HG02798 (cell line): ENCODE results near the gene UBA5.

Source experiments
- ATAC-seq: cut with Tn5 transposase; IDR thresholded peaks from one replicate; pipeline ENCODE4 v1.9.1; 2021; ENCODE audit warnings: mild to moderate bottlenecking; ENCODE audit not compliant: unreplicated experiment, poor library complexity

UBA5 gene

DNA sequence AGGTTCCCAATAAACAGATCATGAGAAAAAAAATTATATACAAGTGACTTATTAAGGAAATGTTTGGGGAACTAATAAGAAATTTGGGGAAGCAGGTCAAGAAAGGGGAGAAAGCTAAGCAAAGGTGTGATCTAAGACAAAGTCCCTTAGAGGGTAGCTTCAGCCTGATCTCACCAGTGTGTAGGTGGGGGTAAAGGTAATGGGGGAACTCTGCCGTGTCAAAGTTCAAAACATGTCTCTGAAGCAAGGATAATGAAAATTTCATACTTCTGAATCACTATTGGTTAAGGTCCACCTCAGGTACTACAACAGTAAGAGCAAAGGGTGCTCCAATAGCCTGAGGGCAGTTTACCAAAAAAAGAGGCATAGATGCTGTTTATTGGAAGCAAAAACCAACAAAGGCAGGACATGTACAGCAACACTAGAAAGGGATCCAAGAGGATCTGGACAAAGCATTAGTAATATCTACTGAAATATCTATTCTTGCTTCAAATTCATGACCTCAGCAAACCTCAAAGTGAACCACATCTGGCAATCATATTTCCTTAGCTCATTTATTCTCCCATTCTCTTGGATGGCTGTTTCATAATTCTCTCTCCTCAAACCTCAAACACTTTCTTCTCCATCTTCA is 7.4 kb upstream of the UBA5 start:
- no peak for ATAC-seq

DNA sequence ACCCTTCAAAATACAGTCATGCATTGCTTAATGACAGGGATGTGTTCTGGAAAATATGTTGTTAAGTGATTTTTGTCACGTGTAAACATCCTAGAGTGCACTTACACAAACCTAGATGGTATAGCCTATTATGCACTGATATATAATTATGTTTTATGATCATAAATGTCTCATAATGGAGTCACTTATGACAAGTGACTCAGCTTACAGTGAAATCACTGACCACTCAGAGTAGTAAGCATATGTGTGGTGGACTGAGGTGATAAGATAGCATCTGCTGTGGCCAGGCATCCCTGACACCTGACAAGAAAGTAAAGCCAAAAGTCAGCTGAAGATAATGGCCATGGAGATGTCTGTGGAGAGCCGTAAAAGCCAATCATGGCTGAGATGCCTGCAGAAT is 5.9 kb upstream of the UBA5 start:
- no peak for ATAC-seq

- ATAC-seq: no peak
These were observed 5.4 kb upstream of the UBA5 start for GRCh38 chr3:132654721-132655120.

DNA sequence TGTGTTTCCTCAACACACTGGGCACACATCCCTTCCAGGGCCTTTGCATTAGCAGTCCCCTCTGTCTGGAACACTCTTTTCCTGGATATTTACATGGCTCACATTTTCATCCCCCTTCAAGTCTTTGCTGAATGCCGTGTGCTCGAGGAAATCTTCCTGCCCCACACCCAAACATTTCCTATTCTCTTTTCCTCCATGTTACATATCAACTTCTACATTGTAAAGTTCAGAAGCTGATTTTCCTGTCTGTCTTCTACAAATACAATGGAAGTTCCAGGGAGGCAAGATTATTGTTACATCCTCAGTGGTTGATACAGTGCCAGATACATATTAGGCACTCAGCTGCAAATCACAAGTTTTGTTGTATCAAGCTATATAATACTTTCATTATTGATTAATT is 4.7 kb upstream of the UBA5 start:
- ATAC-seq: no peak

DNA sequence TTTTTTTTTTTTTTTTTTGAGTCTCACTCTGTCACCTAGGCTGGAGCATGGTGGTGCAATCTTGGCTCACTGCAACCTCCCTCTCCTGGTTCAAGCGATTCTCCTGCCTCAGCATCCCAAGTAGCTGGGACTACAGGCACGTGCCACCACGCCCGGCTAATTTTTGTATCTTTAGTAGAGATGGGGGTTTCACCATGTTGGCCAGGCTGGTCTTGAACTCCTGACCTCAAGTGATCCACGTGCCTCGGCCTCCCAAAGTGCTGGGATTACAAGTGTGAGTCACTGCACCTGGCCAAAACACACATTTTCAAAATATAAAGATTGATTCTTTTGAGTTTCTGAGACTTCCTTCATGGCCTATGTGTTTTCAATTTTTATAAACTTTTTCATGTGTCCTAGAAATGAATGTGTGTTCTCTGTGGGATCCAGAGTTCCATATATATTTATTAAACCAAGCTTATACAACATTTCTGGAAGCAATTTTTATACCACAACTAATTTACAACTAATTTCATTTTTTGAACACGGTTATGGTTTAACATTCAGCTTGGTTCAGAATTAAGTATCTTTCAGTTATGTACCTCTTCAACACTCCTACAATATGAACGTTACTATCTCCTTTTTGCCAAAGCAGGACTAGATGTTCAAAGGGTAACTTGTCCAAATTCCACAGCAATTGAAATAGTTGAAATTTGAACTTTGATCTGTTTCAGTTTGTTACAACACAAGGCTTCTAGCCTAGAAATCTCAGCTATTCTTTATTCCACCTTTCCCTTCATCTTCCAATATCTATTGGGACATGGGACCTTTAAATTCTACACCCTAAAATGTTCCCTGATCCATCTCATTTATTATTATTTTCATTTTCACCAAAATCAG is 2.0 kb upstream of the UBA5 start:
- no peak for ATAC-seq

GRCh38 chr3:132659000-132659364 is 1.1 kb upstream of the UBA5 start:
- no peak for ATAC-seq

GRCh38 chr3:132659365-132660051 is 621 bp upstream of the UBA5 start, which contains the start of gene ACAD11:
ACAD11 (minus strand) TSS chr3:132659809; CDS start chr3:132659751, 58 bp downstream.
- ATAC-seq: peak; percentile 62

DNA sequence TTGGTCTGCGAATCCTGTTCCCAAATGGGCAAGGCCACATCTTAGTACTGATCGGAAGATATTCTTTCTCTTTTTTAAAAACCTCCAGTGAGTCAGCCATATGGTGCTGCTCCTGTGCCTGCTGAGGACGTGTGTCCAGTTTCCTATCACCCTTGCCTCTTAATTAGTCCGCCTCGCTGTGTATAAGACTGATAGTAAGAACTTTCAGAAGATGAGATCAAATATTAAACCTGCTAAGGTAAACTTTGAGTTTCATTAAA is 612 bp downstream of the UBA5 start:
- no peak for ATAC-seq

DNA sequence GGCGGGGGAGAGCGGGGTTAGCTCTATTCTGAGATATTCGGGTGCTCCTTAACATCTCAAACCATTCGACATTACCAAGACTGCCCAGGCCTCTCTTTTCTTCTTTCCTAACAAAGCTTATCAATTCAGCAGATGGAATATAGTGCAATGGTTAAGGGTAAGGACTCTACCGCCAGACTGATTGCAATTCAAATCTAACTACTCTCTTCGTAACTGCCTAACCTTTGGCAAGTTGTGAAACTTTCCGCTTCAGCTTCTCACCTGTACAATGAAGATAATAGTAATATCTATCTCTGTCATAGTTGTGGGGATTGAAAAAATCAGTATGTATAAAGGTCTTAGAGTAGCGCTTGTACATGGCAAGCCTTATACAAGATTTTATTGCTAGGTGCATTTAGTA is 972 bp downstream of the UBA5 start:
- ATAC-seq: no peak

GRCh38 chr3:132662212-132662611 is 2.1 kb downstream of the UBA5 start:
- ATAC-seq: no peak

GRCh38 chr3:132665230-132665745 is 5.2 kb downstream of the UBA5 start:
- no peak for ATAC-seq

GRCh38 chr3:132669256-132669777 is 9.2 kb downstream of the UBA5 start:
- ATAC-seq: no peak

DNA sequence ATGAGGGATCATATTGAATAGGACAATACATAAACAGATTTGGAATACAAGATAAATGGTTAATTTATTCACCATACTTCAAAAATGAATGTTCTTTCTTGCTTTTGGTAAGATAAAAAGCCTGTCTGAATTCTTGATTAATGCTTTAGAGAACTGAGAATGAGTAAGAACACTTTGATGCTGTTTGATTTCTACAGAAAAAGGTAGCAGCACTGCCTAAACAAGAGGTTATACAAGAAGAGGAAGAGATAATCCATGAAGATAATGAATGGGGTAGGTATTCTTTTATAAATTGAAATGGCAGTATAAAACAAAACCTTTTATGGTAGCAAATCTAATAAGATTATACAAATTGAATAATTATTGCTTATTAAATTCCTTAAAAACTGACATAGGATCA is 15.3 kb downstream of the UBA5 start:
- ATAC-seq: no peak

GRCh38 chr3:132679911-132680310 is 19.8 kb downstream of the UBA5 start:
- no peak for ATAC-seq

- no peak for ATAC-seq
These were observed 21.3 kb downstream of the UBA5 start for GRCh38 chr3:132681421-132681820.

DNA sequence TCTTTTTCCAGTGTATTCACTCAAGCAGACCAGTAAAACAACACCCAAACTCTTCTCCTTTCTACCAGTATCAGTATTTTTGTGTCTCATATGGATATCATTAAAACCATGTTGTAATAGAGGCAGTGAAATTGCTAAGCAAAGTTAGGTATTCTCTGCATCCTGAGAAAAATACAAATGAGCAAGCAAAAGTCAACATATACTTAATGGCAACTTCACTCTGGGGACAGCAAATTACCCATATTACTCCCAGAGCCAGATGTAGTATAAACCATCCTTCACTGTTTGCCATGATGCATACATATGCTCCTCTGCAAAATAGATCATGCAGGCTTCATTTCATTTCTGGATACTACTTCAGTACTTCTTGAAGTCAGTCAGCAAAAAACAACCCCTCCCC is 22.1 kb downstream of the UBA5 start:
- no peak for ATAC-seq

GRCh38 chr3:132690040-132690439 is 29.9 kb downstream of the UBA5 start:
- ATAC-seq: no peak

GRCh38 chr3:132694991-132695390 is 34.9 kb downstream of the UBA5 start:
- no peak for ATAC-seq

- ATAC-seq: no peak
These were observed 35.3 kb downstream of the UBA5 start for GRCh38 chr3:132695422-132695821.

DNA sequence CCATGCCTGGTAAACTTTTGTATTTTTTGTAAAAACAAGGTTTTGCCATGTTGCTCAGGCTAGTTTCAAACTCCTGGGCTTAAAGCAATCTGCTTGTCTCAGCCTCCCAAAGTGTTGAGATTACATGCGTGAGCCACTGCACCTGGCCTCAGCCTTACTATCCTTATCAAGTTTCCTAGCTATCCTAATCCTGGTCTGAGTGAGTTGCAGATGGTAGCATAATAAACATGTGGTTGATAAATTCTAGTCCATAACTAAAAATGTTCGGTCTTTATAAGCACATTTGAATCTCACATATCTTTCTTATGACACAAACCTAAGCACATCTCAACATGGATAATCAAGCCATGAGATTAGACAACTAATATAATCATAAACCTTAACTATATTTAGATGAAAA is 43.6 kb downstream of the UBA5 start:
- ATAC-seq: no peak

DNA sequence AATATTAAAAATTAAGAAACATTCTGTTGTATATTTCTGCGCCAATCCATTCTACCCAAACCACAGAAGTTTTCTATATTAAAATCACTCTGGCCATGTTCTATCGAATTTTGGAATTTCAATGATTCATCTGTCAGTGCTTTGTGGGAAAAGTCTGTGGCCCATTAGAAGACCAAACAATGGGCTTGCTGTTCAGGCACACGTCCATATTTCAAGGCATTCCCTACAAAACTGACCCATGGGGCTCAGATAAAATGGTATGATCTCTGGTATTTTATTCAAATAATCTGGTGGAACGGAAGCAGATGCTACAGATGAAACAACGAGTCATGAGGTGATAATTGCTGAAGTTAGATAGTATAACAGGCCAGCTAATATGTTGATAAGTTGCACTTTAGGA is 49.6 kb downstream of the UBA5 start:
- no peak for ATAC-seq
